IMR-90 (cell line): ENCODE data around the gene C21orf91. TPM values are rescaled to one million over a fixed set of nuclear protein-coding genes. Genes with fewer than 3 reads are reported as not detected.

Source experiments
- ATAC-seq: fragments of 200-7000 bp; cut with Tn5 transposase; 2 replicates; pipeline ENCODE4 v1.9.1; 2020; ENCODE audit warnings: low read depth, mild to moderate bottlenecking, moderate library complexity
- BruUV-seq: library from RNA; stranded (reverse); fragments of 400-500 nt; replicated peaks from 2 replicates; lab custom pipeline; 2021; lab: Mats Ljungman, UMichigan
- CTCF ChIA-PET: fragments of 300-600 bp; formaldehyde crosslinking; extraction: SDS; loops from one replicate; lab custom pipeline; 2021; ENCODE audit warnings: antibody characterized with exemption; lab: Yijun Ruan, JAX
- POLR2A ChIA-PET: fragments of 300-600 bp; sonication (Branson Sonifier 250); formaldehyde crosslinking; loops from one replicate; lab custom pipeline; 2022; ENCODE audit warnings: antibody characterized with exemption; ENCODE audit not compliant: unreplicated experiment; lab: Charles Lee
- DNase-seq: peaks from one replicate; pipeline ENCODE4 v3.0.0; 2013
- H2AFZ ChIP-seq: replicated peaks from 2 replicates; pipeline ENCODE3; 2013; ENCODE audit warnings: low read length, mild to moderate bottlenecking; ENCODE audit not compliant: poor library complexity
- H2AK5ac ChIP-seq: 2 replicates; pipeline ENCODE4 v1.6.1; 2013; ENCODE audit warnings: low read depth, low read length, inconsistent platforms
- H2AK9ac ChIP-seq: replicated peaks from 2 replicates; pipeline ENCODE3; 2013; ENCODE audit warnings: mild to moderate bottlenecking, low read depth, low read length, moderate library complexity; ENCODE audit not compliant: poor library complexity
- H2BK120ac ChIP-seq: 2 replicates; pipeline ENCODE4 v1.6.1; 2013; ENCODE audit warnings: low read depth, low read length, inconsistent platforms
- H2BK15ac ChIP-seq: 3 replicates; pipeline ENCODE4 v1.6.1; 2013; ENCODE audit warnings: low read depth, low read length, inconsistent platforms
- H2BK20ac ChIP-seq: 2 replicates; pipeline ENCODE4 v1.6.1; 2013; ENCODE audit warnings: low read depth, mild to moderate bottlenecking, inconsistent platforms, low read length, moderate library complexity
- H2BK5ac ChIP-seq: 2 replicates; pipeline ENCODE4 v1.6.1; 2013; ENCODE audit warnings: mild to moderate bottlenecking, low read depth, low read length, inconsistent platforms; ENCODE audit not compliant: poor library complexity, severe bottlenecking
- H3K14ac ChIP-seq: replicated peaks from 2 replicates; pipeline ENCODE4 v1.6.1; 2013; ENCODE audit warnings: low read depth, low read length, inconsistent platforms
- H3K18ac ChIP-seq: 2 replicates; pipeline ENCODE4 v1.6.1; 2013; ENCODE audit warnings: low read depth, low read length, control low read depth
- H3K23ac ChIP-seq: 2 replicates; pipeline ENCODE4 v1.6.1; 2013; ENCODE audit warnings: low read depth, low read length, inconsistent platforms
- H3K27ac ChIP-seq: 2 replicates; pipeline ENCODE4 v1.5.1; 2013; ENCODE audit warnings: mild to moderate bottlenecking, control low read depth, low read length; ENCODE audit not compliant: insufficient read depth
- H3K27me3 ChIP-seq: 2 replicates; pipeline ENCODE4 v1.6.1; 2013; ENCODE audit warnings: low read length; ENCODE audit not compliant: control insufficient read depth, insufficient read depth
- H3K36me3 ChIP-seq: 2 replicates; pipeline ENCODE4 v1.6.1; 2013; ENCODE audit warnings: low read length, mixed read lengths; ENCODE audit not compliant: control insufficient read depth, insufficient read depth
- H3K4ac ChIP-seq: 2 replicates; pipeline ENCODE4 v1.6.1; 2013; ENCODE audit warnings: low read depth, low read length, inconsistent platforms
- H3K4me1 ChIP-seq: 2 replicates; pipeline ENCODE4 v1.6.1; 2013; ENCODE audit warnings: low read length, mixed read lengths; ENCODE audit not compliant: control insufficient read depth, insufficient read depth
- H3K4me2 ChIP-seq: 2 replicates; pipeline ENCODE4 v1.6.1; 2013; ENCODE audit warnings: low read depth, mild to moderate bottlenecking, control low read depth, low read length, moderate library complexity
- H3K4me3 ChIP-seq: 2 replicates; pipeline ENCODE4 v1.5.1; 2013; ENCODE audit warnings: low read depth, mild to moderate bottlenecking, control low read depth, low read length, moderate library complexity; ENCODE audit not compliant: insufficient read depth
- H3K56ac ChIP-seq: 2 replicates; pipeline ENCODE4 v1.6.1; 2013; ENCODE audit warnings: low read length, inconsistent platforms; ENCODE audit not compliant: insufficient read depth; ENCODE audit errors: extremely low read depth
- H3K79me1 ChIP-seq, 2 experiments: 2 replicates each; pipeline ENCODE4 v1.6.1; 2013; ENCODE audit warnings: low read length in 2 of 2, inconsistent platforms in 1 of 2, low read depth in 1 of 2
- H3K9ac ChIP-seq: 2 replicates; pipeline ENCODE4 v1.6.1; 2013; ENCODE audit warnings: low read depth, low read length, control low read depth
- H3K9me1 ChIP-seq: 2 replicates; pipeline ENCODE4 v1.6.1; 2013; ENCODE audit warnings: low read length, inconsistent platforms; ENCODE audit not compliant: insufficient read depth
- H3K9me3 ChIP-seq: 2 replicates; pipeline ENCODE4 v1.6.1; 2013; ENCODE audit warnings: low read length; ENCODE audit not compliant: control insufficient read depth, insufficient read depth
- H4K20me1 ChIP-seq: 2 replicates; pipeline ENCODE4 v1.6.1; 2013; ENCODE audit warnings: low read length, inconsistent platforms; ENCODE audit not compliant: insufficient read depth
- H4K5ac ChIP-seq: 2 replicates; pipeline ENCODE4 v1.6.1; 2013; ENCODE audit warnings: mild to moderate bottlenecking, low read depth, low read length, control low read depth
- H4K8ac ChIP-seq, 2 experiments: 2 replicates each; pipeline ENCODE4 v1.6.1; 2013; ENCODE audit warnings: low read depth in 2 of 2, low read length in 2 of 2, control low read depth in 1 of 2, inconsistent platforms in 1 of 2
- H4K91ac ChIP-seq: 2 replicates; pipeline ENCODE4 v1.6.1; 2013; ENCODE audit warnings: low read depth, low read length, inconsistent platforms; ENCODE audit not compliant: insufficient read depth
- BHLHE40 ChIP-seq: fragments of 150-350 bp; IDR thresholded peaks from 2 replicates; pipeline ENCODE4 v1.6.1; 2016; ENCODE audit warnings: mild to moderate bottlenecking, low read depth, low read length
- CEBPB ChIP-seq: IDR thresholded peaks from 2 replicates; pipeline ENCODE4 v1.6.1; 2012; ENCODE audit warnings: low read depth, low read length, improper control_type of control experiment
- CHD1 ChIP-seq: IDR thresholded peaks from 2 replicates; pipeline ENCODE4 v1.6.1; 2012; ENCODE audit warnings: low read depth, low read length, improper control_type of control experiment
- FOS ChIP-seq: fragments of 150-350 bp; IDR thresholded peaks from 2 replicates; pipeline ENCODE4 v1.6.1; 2016; ENCODE audit warnings: low read depth, low read length
- MAFK ChIP-seq: IDR thresholded peaks from 2 replicates; pipeline ENCODE4 v1.6.1; 2012; ENCODE audit warnings: low read depth, low read length, improper control_type of control experiment
- MAZ ChIP-seq: IDR thresholded peaks from 2 replicates; pipeline ENCODE4 v1.6.1; 2012; ENCODE audit warnings: low read depth, mild to moderate bottlenecking, low read length, improper control_type of control experiment, moderate library complexity, borderline replicate concordance
- MXI1 ChIP-seq: IDR thresholded peaks from 2 replicates; pipeline ENCODE4 v1.6.1; 2012; ENCODE audit warnings: low read depth, mild to moderate bottlenecking, low read length, moderate library complexity, borderline replicate concordance
- NFE2L2 ChIP-seq: fragments of 150-350 bp; IDR thresholded peaks from 2 replicates; pipeline ENCODE4 v1.6.1; 2016; ENCODE audit warnings: low read depth, mild to moderate bottlenecking, low read length
- POLR2A ChIP-seq: IDR thresholded peaks from 2 replicates; pipeline ENCODE4 v1.6.1; 2012; ENCODE audit warnings: mild to moderate bottlenecking, low read depth, low read length
- RAD21 ChIP-seq: IDR thresholded peaks from 2 replicates; pipeline ENCODE4 v1.6.1; 2012; ENCODE audit warnings: low read length, improper control_type of control experiment
- RCOR1 ChIP-seq: IDR thresholded peaks from 2 replicates; pipeline ENCODE4 v1.6.1; 2012; ENCODE audit warnings: mild to moderate bottlenecking, low read length, improper control_type of control experiment; ENCODE audit not compliant: insufficient replicate concordance
- RFX5 ChIP-seq: IDR thresholded peaks from 2 replicates; pipeline ENCODE4 v1.8.0; 2012; ENCODE audit warnings: low read depth, mild to moderate bottlenecking, low read length, moderate library complexity
- SMC3 ChIP-seq: fragments of 150-350 bp; IDR thresholded peaks from 2 replicates; pipeline ENCODE4 v1.6.1; 2016; ENCODE audit warnings: low read depth, mild to moderate bottlenecking, antibody characterized with exemption, low read length, moderate library complexity
- WGBS, 2 experiments: methylation state at CpG; one replicate each; pipeline versions ENCODE4 v1.1.5 to v1.1.7; 2013; ENCODE audit warnings: missing lambda C conversion rate in 2 of 2; ENCODE audit not compliant: insufficient read length in 1 of 2; ENCODE audit errors: extremely low coverage in 2 of 2; 5-methylcytosine and 5-hydroxymethylcytosine counted together
- dilution Hi-C: fragments of 300-500 bp; cut with HindIII; formaldehyde crosslinking; loops from one replicate; pipeline ENCODE4 v1.14.3; 2018; ENCODE audit warnings: low sequenced_read_pairs; ENCODE audit not compliant: unreplicated experiment
- in situ Hi-C: fragments of 300-500 bp; cut with MboI; formaldehyde crosslinking; loops from 3 replicates; pipeline ENCODE4 v1.14.3; 2019; ENCODE audit warnings: low sequenced_read_pairs, inconsistent platforms, mixed read lengths
- intact Hi-C: fragments of 100-400 bp; cut with micrococcal nuclease; formaldehyde crosslinking; loops from 2 replicates; pipeline ENCODE4 v1.10.0; 2022
- polyA plus RNA-seq, 3 experiments: library from polyadenylated mRNA; depleted of rRNA; stranded (reverse); fragments of >200 nt; gene quantifications; 2 replicates each; pipeline ENCODE4 v1.2.3, GENCODE V29; 2012; ENCODE audit warnings: low replicate concordance in 1 of 3
- total RNA-seq: library from RNA; depleted of rRNA; stranded (reverse); fragments of >200 nt; gene quantifications from 2 replicates; pipeline ENCODE4 v1.2.3, GENCODE V29; 2012
- TF ChIP-seq, protein P1 (sequence below): fragments of 150-350 bp; IDR thresholded peaks from 2 replicates; pipeline ENCODE4 v1.6.1; 2016; ENCODE audit warnings: low read depth, mild to moderate bottlenecking, low read length, moderate library complexity, borderline replicate concordance
- TF ChIP-seq, protein P2 (sequence below): fragments of 150-350 bp; IDR thresholded peaks from 2 replicates; pipeline ENCODE4 v1.6.1; 2017; ENCODE audit warnings: mild to moderate bottlenecking, antibody characterized with exemption, low read length, low read depth
- TF ChIP-seq, protein P3 (sequence below): conservative IDR thresholded peaks from 2 replicates; pipeline ENCODE4 v1.5.1; 2012; ENCODE audit warnings: mild to moderate bottlenecking, low read depth, low read length, improper control_type of control experiment

The C21orf91 gene
- total and polyA plus RNA-seq, 2 of the 4 experiments (the other 2 are of a cell fraction) = 3.7 to 9.3 TPM

DNA sequence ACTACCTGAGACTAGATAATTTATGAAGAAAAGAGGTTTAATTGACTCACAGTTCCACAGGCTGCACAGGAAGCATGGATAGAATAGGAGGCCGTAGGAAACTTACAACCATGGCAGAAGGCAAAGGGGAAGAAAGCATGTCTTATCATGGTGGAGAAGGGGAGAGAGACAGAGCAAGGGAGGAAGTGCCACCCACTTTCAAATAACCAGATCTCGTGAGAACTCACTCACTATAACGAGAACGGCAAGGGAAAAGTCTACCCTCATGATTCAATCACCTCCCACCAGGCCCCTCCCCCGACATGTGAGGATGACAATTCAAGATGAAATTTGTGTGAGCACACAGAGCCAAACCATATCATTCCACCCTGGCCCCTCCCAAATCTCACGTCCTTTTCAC lies 4.7 kb upstream of the C21orf91 start:
- ChIA-PET CTCF (no interaction called here), POLR2A (no interaction called here)
- H3K27me3 ChIP-seq = no peaks in the 10 kb centered on the region
- no peak overlapping the region for H2AFZ ChIP-seq
- H2BK15ac ChIP-seq = no peak overlapping the region
- H3K4ac ChIP-seq = no peak overlapping the region
- H4K8ac ChIP-seq = no peak overlapping the region
- H2AK5ac ChIP-seq = no peak overlapping the region
- no peak for TF ChIP-seq SMC3
- no peak for TF ChIP-seq RCOR1
- TF ChIP-seq CHD1 = no peak
- TF ChIP-seq MAFK = no peak
- no peak for TF ChIP-seq BHLHE40
- TF ChIP-seq, protein P1, sequence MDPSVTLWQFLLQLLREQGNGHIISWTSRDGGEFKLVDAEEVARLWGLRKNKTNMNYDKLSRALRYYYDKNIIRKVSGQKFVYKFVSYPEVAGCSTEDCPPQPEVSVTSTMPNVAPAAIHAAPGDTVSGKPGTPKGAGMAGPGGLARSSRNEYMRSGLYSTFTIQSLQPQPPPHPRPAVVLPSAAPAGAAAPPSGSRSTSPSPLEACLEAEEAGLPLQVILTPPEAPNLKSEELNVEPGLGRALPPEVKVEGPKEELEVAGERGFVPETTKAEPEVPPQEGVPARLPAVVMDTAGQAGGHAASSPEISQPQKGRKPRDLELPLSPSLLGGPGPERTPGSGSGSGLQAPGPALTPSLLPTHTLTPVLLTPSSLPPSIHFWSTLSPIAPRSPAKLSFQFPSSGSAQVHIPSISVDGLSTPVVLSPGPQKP = no peak
- TF ChIP-seq FOS = no peak
- no peak for TF ChIP-seq NFE2L2
- TF ChIP-seq MAZ = no peak
- no peak for TF ChIP-seq RAD21
- TF ChIP-seq RFX5 = no peak
- no peak for TF ChIP-seq POLR2A
- TF ChIP-seq, protein P2, sequence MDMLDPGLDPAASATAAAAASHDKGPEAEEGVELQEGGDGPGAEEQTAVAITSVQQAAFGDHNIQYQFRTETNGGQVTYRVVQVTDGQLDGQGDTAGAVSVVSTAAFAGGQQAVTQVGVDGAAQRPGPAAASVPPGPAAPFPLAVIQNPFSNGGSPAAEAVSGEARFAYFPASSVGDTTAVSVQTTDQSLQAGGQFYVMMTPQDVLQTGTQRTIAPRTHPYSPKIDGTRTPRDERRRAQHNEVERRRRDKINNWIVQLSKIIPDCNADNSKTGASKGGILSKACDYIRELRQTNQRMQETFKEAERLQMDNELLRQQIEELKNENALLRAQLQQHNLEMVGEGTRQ = no peak
- no peak for TF ChIP-seq CEBPB
- TF ChIP-seq, protein P3, sequence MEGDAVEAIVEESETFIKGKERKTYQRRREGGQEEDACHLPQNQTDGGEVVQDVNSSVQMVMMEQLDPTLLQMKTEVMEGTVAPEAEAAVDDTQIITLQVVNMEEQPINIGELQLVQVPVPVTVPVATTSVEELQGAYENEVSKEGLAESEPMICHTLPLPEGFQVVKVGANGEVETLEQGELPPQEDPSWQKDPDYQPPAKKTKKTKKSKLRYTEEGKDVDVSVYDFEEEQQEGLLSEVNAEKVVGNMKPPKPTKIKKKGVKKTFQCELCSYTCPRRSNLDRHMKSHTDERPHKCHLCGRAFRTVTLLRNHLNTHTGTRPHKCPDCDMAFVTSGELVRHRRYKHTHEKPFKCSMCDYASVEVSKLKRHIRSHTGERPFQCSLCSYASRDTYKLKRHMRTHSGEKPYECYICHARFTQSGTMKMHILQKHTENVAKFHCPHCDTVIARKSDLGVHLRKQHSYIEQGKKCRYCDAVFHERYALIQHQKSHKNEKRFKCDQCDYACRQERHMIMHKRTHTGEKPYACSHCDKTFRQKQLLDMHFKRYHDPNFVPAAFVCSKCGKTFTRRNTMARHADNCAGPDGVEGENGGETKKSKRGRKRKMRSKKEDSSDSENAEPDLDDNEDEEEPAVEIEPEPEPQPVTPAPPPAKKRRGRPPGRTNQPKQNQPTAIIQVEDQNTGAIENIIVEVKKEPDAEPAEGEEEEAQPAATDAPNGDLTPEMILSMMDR = no peak
- TF ChIP-seq MXI1 = no peak
- WGBS, 2 experiments = no CpG with 5 or more reads among the region's 6 CpGs
- H4K91ac ChIP-seq = no peak overlapping the region
- H3K9ac ChIP-seq = no peak overlapping the region
- H3K36me3 ChIP-seq = no peaks in the 10 kb centered on the region
- in situ Hi-C loops (no loop called here), dilution Hi-C loops (no loop called here), intact Hi-C loops (no loop called here)
- no peak overlapping the region for H3K4me3 ChIP-seq
- no peak overlapping the region for H2BK120ac ChIP-seq
- H2BK20ac ChIP-seq = no peak overlapping the region
- no peak for DNase-seq
- no peaks in the 10 kb centered on the region for H3K79me1 ChIP-seq
- H2AK9ac ChIP-seq = no peak overlapping the region
- no peak overlapping the region for H3K56ac ChIP-seq
- BruUV-seq = no TSS peak
- ATAC-seq = no peak
- no peak overlapping the region for H3K23ac ChIP-seq
- peaks cover 2% of the 10 kb centered on the region for H3K4me1 ChIP-seq
- H4K20me1 ChIP-seq = no peaks in the 10 kb centered on the region
- H3K9me1 ChIP-seq = no peaks in the 10 kb centered on the region
- H4K5ac ChIP-seq = no peak overlapping the region
- no peak overlapping the region for H3K4me2 ChIP-seq
- no peaks in the 10 kb centered on the region for H3K9me3 ChIP-seq
- H3K27ac ChIP-seq = no peak overlapping the region
- H3K18ac ChIP-seq = no peak overlapping the region
- no peak overlapping the region for H2BK5ac ChIP-seq
- no peak overlapping the region for H3K14ac ChIP-seq
